HG03442 (cell line): Measurements from ENCODE around the gene TRIM39.
"Not testable (repeated sequence)": the region's sequence is repeated elsewhere in the genome, so short reads cannot be mapped to it uniquely, and the experiment has no call there.

ENCODE experiments used
- ATAC-seq: cut with Tn5 transposase; IDR thresholded peaks from one replicate; pipeline ENCODE4 v1.9.1; 2021; ENCODE audit warnings: mild to moderate bottlenecking, moderate library complexity; ENCODE audit not compliant: unreplicated experiment

The TRIM39 gene

GRCh38 chr6:30361661-30362060 is 34.9 kb downstream of the TRIM39 start:
- ATAC-seq, result no peak

GRCh38 chr6:30363459-30363858 is 36.7 kb downstream of the TRIM39 start:
- no peak for ATAC-seq

- ATAC-seq, result no peak
Measured at GRCh38 chr6:30364591-30364990, 37.9 kb downstream of the TRIM39 start.

GRCh38 chr6:30369280-30369679 is 42.6 kb downstream of the TRIM39 start:
- not testable (repeated sequence) for ATAC-seq

GRCh38 chr6:30378290-30378937 is 51.7 kb downstream of the TRIM39 start:
- ATAC-seq, result no peak

GRCh38 chr6:30380464-30380863 is 53.7 kb downstream of the TRIM39 start:
- no peak for ATAC-seq

GRCh38 chr6:30386166-30386565 is 59.4 kb downstream of the TRIM39 start:
- ATAC-seq, result no peak

GRCh38 chr6:30391240-30391639 is 64.5 kb downstream of the TRIM39 start:
- no peak for ATAC-seq
